Natural killer cell (primary cell): ENCODE data around the gene CRKL. TPM values are rescaled to one million over a fixed set of nuclear protein-coding genes. Genes with fewer than 3 reads are reported as not detected.
"Not testable (repeated sequence)": the region's sequence is repeated elsewhere in the genome, so short reads cannot be mapped to it uniquely, and the experiment has no call there.

Experiments used
- ATAC-seq, 3 donors: fragments of 150-1000 bp in 2 of 3; fragments of 200-7000 bp in 1 of 3; cut with Tn5 transposase; 1 replicate in 1 of 3; 2 replicates in 2 of 3; pipeline ENCODE4 v1.10.0; 2021; ENCODE audit warnings: mild to moderate bottlenecking in 2 of 3, moderate library complexity in 2 of 3
- DNase-seq, 2 donors: peaks; one replicate each; pipeline versions ENCODE4 v3.0.0 to v3.0.0-alpha.2; 2013 to 2021; ENCODE audit warnings: mixed read lengths in 1 of 2
- H3K27ac ChIP-seq: one replicate; pipeline ENCODE4 v1.5.1; 2013; ENCODE audit warnings: mild to moderate bottlenecking, low read length
- H3K27me3 ChIP-seq: one replicate; pipeline ENCODE4 v1.6.1; 2013; ENCODE audit warnings: low read length; ENCODE audit not compliant: control insufficient read depth, insufficient read depth
- H3K36me3 ChIP-seq: one replicate; pipeline ENCODE4 v1.6.1; 2013; ENCODE audit warnings: low read length; ENCODE audit not compliant: control insufficient read depth, insufficient read depth
- H3K4me1 ChIP-seq: one replicate; pipeline ENCODE4 v1.6.1; 2013; ENCODE audit warnings: low read length; ENCODE audit not compliant: control insufficient read depth, insufficient read depth
- H3K4me3 ChIP-seq: one replicate; pipeline ENCODE4 v1.5.1; 2013; ENCODE audit warnings: low read length
- H3K9me3 ChIP-seq: one replicate; pipeline ENCODE4 v1.6.1; 2013; ENCODE audit warnings: low read length; ENCODE audit not compliant: control insufficient read depth, insufficient read depth
- H3K27ac Mint-ChIP-seq, 2 donors: one replicate each; pipeline ENCODE4 v1.8.0; 2022; ENCODE audit warnings: mild to moderate bottlenecking in 2 of 2, mixed read lengths in 2 of 2, moderate library complexity in 1 of 2
- H3K27me3 Mint-ChIP-seq, 2 donors: one replicate each; pipeline ENCODE4 v1.8.0; 2022; ENCODE audit warnings: low read depth in 2 of 2, mixed read lengths in 2 of 2
- H3K36me3 Mint-ChIP-seq: one replicate; pipeline ENCODE4 v1.8.0; 2022; ENCODE audit warnings: mixed read lengths
- H3K4me1 Mint-ChIP-seq, 2 donors: one replicate each; pipeline ENCODE4 v1.8.0; 2022; ENCODE audit warnings: mixed read lengths in 2 of 2
- H3K4me3 Mint-ChIP-seq: one replicate; pipeline ENCODE4 v1.8.0; 2022; ENCODE audit warnings: mild to moderate bottlenecking, moderate library complexity, mixed read lengths
- H3K9me3 Mint-ChIP-seq, 2 donors: one replicate each; pipeline ENCODE4 v1.8.0; 2022; ENCODE audit warnings: mixed read lengths in 2 of 2
- WGBS: methylation state at CpG from one replicate; pipeline ENCODE4 v1.1.7; 2013; ENCODE audit warnings: missing lambda C conversion rate; ENCODE audit not compliant: insufficient coverage; 5-methylcytosine and 5-hydroxymethylcytosine counted together
- intact Hi-C: fragments of 100-400 bp; cut with micrococcal nuclease; formaldehyde crosslinking; loops from one replicate; pipeline ENCODE4 v1.14.2; 2022
- total RNA-seq, 4 donors: library from RNA; stranded (reverse); fragments of 120-200 nt in 1 of 4; gene quantifications; one replicate each; pipeline versions ENCODE4 v1.2.3 to v1.2.4, GENCODE V29; 2013 to 2022
- TF ChIP-seq, protein P1 (sequence below): fragments of 200-600 bp; IDR thresholded peaks from one replicate; pipeline ENCODE4 v1.8.0; 2022; ENCODE audit warnings: antibody characterized with exemption

Gene CRKL
- total RNA-seq, 3 donors from 2014 or later (not counting 1 experiment from before 2014, with no cell fraction given): 50.7 to 71.2 (median 67.4) TPM

DNA sequence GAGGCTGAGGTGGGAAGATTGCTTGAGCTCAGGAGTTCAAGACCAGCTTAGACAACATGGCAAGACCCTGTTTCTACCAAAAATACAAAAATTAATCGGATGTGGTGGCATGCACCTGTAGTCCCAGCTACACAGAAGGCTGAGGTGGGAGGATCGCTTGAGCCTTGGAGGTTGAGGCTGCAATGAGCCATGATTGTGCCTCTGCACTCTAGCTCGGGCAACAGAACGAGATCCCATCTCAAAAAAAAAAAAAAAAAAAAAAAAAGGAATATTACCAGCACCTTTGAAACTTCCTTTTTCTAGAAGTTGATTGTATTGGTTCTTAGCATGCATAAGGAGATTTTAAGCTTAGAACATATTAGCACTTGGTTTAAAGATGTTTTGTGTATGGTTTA lies 11.4 kb downstream of the CRKL start:
- H3K9me3 ChIP-seq: no peaks in the 10 kb centered on the region
- no peak overlapping the region for H3K27ac ChIP-seq
- peaks cover under 1% of the 10 kb centered on the region for H3K36me3 ChIP-seq
- TF ChIP-seq, protein P1, sequence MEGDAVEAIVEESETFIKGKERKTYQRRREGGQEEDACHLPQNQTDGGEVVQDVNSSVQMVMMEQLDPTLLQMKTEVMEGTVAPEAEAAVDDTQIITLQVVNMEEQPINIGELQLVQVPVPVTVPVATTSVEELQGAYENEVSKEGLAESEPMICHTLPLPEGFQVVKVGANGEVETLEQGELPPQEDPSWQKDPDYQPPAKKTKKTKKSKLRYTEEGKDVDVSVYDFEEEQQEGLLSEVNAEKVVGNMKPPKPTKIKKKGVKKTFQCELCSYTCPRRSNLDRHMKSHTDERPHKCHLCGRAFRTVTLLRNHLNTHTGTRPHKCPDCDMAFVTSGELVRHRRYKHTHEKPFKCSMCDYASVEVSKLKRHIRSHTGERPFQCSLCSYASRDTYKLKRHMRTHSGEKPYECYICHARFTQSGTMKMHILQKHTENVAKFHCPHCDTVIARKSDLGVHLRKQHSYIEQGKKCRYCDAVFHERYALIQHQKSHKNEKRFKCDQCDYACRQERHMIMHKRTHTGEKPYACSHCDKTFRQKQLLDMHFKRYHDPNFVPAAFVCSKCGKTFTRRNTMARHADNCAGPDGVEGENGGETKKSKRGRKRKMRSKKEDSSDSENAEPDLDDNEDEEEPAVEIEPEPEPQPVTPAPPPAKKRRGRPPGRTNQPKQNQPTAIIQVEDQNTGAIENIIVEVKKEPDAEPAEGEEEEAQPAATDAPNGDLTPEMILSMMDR: no peak
- 100% methylated on average over 2 of the region's 4 CpGs for WGBS
- peak overlapping the region in 1 of 2 donors; percentile 44 for H3K27ac Mint-ChIP-seq
- H3K27me3 Mint-ChIP-seq: no peaks in the 10 kb centered on the region
- peaks cover 54 to 66% of the 10 kb centered on the region in 2 donors for H3K4me1 Mint-ChIP-seq
- H3K27me3 ChIP-seq: no peaks in the 10 kb centered on the region
- ATAC-seq: no peak
- peaks cover 31% of the 10 kb centered on the region for H3K4me1 ChIP-seq
- DNase-seq: no peak
- no peak overlapping the region for H3K4me3 ChIP-seq
- intact Hi-C loops: no loop called here
- no peak overlapping the region for H3K4me3 Mint-ChIP-seq
- H3K9me3 Mint-ChIP-seq: no peaks in the 10 kb centered on the region
- no peaks in the 10 kb centered on the region for H3K36me3 Mint-ChIP-seq

DNA sequence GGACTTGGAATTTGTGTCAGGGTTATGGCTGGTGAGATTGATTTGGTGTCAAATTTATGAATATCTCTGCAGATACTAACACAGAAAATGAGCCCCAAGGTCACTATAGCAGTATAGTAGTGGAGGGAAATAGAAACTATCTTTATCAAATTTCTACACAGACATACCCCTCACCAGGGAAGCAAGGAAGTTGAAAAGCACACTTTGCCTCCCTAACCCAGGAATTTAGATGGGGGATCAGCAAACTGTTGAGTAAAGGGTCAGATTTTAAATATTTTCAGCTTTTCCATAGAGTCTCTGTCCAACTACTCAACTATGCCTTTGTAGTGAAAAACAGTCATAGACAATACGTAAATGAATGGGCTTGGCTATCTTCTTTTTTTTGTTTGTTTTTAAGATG lies 12.8 kb downstream of the CRKL start:
- H3K4me3 ChIP-seq: no peak overlapping the region
- peak overlapping the region; percentile 2 to 59 for H3K27ac Mint-ChIP-seq
- intact Hi-C loops: no loop called here

DNA sequence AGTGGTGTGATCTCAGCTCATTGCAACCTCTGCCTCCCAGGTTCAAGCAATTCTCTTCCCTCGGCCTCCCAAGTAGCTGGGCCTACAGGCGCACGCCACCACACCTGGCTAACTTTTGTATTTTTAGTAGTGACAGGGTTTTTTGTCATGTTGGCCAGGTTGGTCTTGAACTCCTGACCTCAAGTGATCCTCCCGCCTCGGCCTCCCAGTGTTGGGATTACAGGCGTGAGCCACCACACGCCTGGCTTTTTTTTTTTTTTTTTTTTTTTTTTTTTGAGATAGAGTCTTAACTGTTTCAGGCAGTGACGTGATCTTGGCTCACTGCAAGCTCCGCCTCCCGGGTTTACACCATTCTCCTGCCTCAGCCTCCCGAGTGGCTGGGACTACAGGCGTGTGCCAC lies 13.2 kb downstream of the CRKL start:
- intact Hi-C loops, H3K27me3 Mint-ChIP-seq, H3K4me3 ChIP-seq, ATAC-seq, H3K4me3 Mint-ChIP-seq, DNase-seq, H3K27me3 ChIP-seq, H3K36me3 Mint-ChIP-seq, H3K9me3 Mint-ChIP-seq, H3K9me3 ChIP-seq, H3K27ac ChIP-seq: not testable (repeated sequence)
- Histone ChIP-seq H3K36me3 (peaks cover 13% of the 10 kb centered on the region), H3K4me1 (peaks cover 25% of the 10 kb centered on the region)
- 92% methylated on average over 8 of the region's 12 CpGs for WGBS
- Mint-ChIP-seq H3K27ac (peak overlapping the region in 1 of 2 donors; percentile 76), H3K4me1 (peaks cover 56 to 70% of the 10 kb centered on the region in 2 donors)

More for the DNA sequence above, 12.8 kb downstream of the CRKL start:
- Histone ChIP-seq H3K9me3 (no peaks in the 10 kb centered on the region), H3K27ac (no peak overlapping the region), H3K36me3 (peaks cover 13% of the 10 kb centered on the region), H3K27me3 (no peaks in the 10 kb centered on the region), H3K4me1 (peaks cover 28% of the 10 kb centered on the region)
- no peak for ATAC-seq
- WGBS: 100% methylated on average over 1 of the region's 1 CpG
- Mint-ChIP-seq H3K4me1 (peaks cover 59 to 72% of the 10 kb centered on the region in 2 donors), H3K9me3 (no peaks in the 10 kb centered on the region), H3K4me3 (no peak overlapping the region), H3K27me3 (no peaks in the 10 kb centered on the region), H3K36me3 (peaks cover 5% of the 10 kb centered on the region)
- TF ChIP-seq, protein P1: no peak
- DNase-seq: no peak

DNA sequence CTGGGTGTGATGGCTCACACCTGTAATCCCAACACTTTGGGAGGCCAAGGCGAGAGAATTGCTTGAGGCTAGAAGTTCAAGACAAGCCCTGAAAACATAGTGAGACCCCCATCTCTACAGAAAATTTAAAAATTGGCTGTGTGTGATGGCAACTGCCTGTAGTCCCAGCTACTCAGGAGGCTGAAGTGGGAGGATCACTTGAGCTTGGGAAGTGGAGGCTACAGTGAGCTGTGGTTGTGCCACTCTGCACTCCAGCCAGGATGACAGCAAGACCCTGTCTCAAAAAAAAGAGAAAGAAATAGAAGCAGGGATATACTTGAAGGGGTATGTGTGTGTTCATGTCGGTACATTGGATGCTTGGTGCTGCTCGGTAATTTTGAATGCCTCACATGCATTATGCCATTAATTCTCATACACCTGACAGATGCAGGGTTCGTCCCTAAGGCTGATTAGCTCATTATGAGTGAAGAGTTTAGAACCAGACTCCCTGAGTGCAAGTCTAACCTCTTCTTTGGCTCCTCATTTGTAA lies 14.0 kb downstream of the CRKL start:
- Mint-ChIP-seq H3K36me3 (peaks cover 5% of the 10 kb centered on the region), H3K27me3 (no peaks in the 10 kb centered on the region), H3K27ac (peak overlapping the region in 1 of 2 donors; percentile 76), H3K4me3 (no peak overlapping the region), H3K4me1 (peaks cover 48 to 62% of the 10 kb centered on the region in 2 donors), H3K9me3 (no peaks in the 10 kb centered on the region)
- peaks cover 16% of the 10 kb centered on the region for H3K36me3 ChIP-seq
- H3K27ac ChIP-seq: no peak overlapping the region
- ATAC-seq: no peak
- peaks cover 24% of the 10 kb centered on the region for H3K4me1 ChIP-seq
- no peaks in the 10 kb centered on the region for H3K9me3 ChIP-seq
- 100% methylated on average over 2 of the region's 4 CpGs for WGBS
- intact Hi-C loops: no loop called here
- no peak overlapping the region for H3K4me3 ChIP-seq
- no peak for DNase-seq
- no peaks in the 10 kb centered on the region for H3K27me3 ChIP-seq
- TF ChIP-seq, protein P1: no peak
